GM23338 (cell line): Measurements from ENCODE around the gene CRISPLD2.

Experiments
- CREB1 ChIP-seq: fragments of 250-450 bp; sonication (Bioruptor Pico); IDR thresholded peaks from 2 replicates; pipeline ENCODE4 v1.5.0; 2020; ENCODE audit warnings: low read depth, mild to moderate bottlenecking, moderate library complexity
- CTCF ChIP-seq, 2 experiments: fragments of 200-600 bp in 1 of 2; sonication (generic) in 1 of 2; conservative IDR thresholded peaks; 2 replicates each; pipeline versions ENCODE4 v1.5.1 to v1.6.1; 2016 to 2017; ENCODE audit warnings: antibody characterized with exemption in 2 of 2, low read depth in 2 of 2, mild to moderate bottlenecking in 2 of 2, moderate library complexity in 1 of 2
- EZH2 ChIP-seq: fragments of 200-600 bp; sonication (generic); IDR thresholded peaks from one replicate; pipeline ENCODE4 v1.8.0; 2017; ENCODE audit warnings: antibody characterized with exemption, mild to moderate bottlenecking, low read depth; ENCODE audit not compliant: unreplicated experiment
- EZH2phosphoT487 ChIP-seq: fragments of 200-600 bp; sonication (generic); IDR thresholded peaks from one replicate; pipeline ENCODE4 v1.8.1; 2018; ENCODE audit warnings: antibody characterized with exemption; ENCODE audit not compliant: unreplicated experiment
- JUNB ChIP-seq: IDR thresholded peaks from one replicate; pipeline ENCODE4 v1.6.1; 2016; ENCODE audit warnings: antibody characterized with exemption; ENCODE audit not compliant: unreplicated experiment
- POLR2AphosphoS5 ChIP-seq: IDR thresholded peaks from 2 replicates; pipeline ENCODE4 v1.6.1; 2016; ENCODE audit warnings: antibody characterized with exemption, low read depth
- TF ChIP-seq, protein P1 (sequence below): IDR thresholded peaks from one replicate; pipeline ENCODE4 v1.6.1; 2018; ENCODE audit warnings: antibody characterized with exemption; ENCODE audit not compliant: unreplicated experiment
- TF ChIP-seq, protein P2 (sequence below): IDR thresholded peaks from 2 replicates; pipeline ENCODE4 v1.6.1; 2016; ENCODE audit warnings: antibody characterized with exemption

GRCh38 chr16:84878770-84879169 lies 59.0 kb downstream of the CRISPLD2 start:
- no peak for TF ChIP-seq EZH2
- TF ChIP-seq CTCF (conservative IDR thresholded peaks at IDR 0.05; ENCODE audit: low read depth in 2 of 2), result no peak
- no peak for TF ChIP-seq JUNB
- no peak for TF ChIP-seq CREB1 (CRISPR knock-in tag)
- no peak for TF ChIP-seq EZH2phosphoT487
- TF ChIP-seq, protein P1, sequence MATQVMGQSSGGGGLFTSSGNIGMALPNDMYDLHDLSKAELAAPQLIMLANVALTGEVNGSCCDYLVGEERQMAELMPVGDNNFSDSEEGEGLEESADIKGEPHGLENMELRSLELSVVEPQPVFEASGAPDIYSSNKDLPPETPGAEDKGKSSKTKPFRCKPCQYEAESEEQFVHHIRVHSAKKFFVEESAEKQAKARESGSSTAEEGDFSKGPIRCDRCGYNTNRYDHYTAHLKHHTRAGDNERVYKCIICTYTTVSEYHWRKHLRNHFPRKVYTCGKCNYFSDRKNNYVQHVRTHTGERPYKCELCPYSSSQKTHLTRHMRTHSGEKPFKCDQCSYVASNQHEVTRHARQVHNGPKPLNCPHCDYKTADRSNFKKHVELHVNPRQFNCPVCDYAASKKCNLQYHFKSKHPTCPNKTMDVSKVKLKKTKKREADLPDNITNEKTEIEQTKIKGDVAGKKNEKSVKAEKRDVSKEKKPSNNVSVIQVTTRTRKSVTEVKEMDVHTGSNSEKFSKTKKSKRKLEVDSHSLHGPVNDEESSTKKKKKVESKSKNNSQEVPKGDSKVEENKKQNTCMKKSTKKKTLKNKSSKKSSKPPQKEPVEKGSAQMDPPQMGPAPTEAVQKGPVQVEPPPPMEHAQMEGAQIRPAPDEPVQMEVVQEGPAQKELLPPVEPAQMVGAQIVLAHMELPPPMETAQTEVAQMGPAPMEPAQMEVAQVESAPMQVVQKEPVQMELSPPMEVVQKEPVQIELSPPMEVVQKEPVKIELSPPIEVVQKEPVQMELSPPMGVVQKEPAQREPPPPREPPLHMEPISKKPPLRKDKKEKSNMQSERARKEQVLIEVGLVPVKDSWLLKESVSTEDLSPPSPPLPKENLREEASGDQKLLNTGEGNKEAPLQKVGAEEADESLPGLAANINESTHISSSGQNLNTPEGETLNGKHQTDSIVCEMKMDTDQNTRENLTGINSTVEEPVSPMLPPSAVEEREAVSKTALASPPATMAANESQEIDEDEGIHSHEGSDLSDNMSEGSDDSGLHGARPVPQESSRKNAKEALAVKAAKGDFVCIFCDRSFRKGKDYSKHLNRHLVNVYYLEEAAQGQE, result no peak
- TF ChIP-seq POLR2AphosphoS5, result no peak
- TF ChIP-seq, protein P2, sequence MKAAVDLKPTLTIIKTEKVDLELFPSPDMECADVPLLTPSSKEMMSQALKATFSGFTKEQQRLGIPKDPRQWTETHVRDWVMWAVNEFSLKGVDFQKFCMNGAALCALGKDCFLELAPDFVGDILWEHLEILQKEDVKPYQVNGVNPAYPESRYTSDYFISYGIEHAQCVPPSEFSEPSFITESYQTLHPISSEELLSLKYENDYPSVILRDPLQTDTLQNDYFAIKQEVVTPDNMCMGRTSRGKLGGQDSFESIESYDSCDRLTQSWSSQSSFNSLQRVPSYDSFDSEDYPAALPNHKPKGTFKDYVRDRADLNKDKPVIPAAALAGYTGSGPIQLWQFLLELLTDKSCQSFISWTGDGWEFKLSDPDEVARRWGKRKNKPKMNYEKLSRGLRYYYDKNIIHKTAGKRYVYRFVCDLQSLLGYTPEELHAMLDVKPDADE, result no peak
